Tibial nerve (tissue), 4 donors: ENCODE results near the gene TIMM13. TPM values are rescaled to one million over a fixed set of nuclear protein-coding genes. Genes with fewer than 3 reads are reported as not detected.
"Not testable (repeated sequence)": the region's sequence is repeated elsewhere in the genome, so short reads cannot be mapped to it uniquely, and the experiment has no call there.

Experiments used
- DNase-seq, 2 donors: peaks; one replicate each; pipeline ENCODE4 v3.0.0-alpha.2; 2019; ENCODE audit warnings: low spot score in 2 of 2
- H3K27ac ChIP-seq, 4 donors: fragments of 200-600 bp; sonication (generic) in 3 of 4; one replicate each; pipeline ENCODE4 v1.5.1; 2017 to 2019; ENCODE audit warnings: mild to moderate bottlenecking in 1 of 4
- H3K27me3 ChIP-seq, 2 donors: fragments of 200-600 bp; sonication (generic) in 1 of 2; one replicate each; pipeline versions ENCODE4 v1.5.1 to v1.6.0; 2017 to 2019
- H3K36me3 ChIP-seq, 3 donors: fragments of 200-600 bp; sonication (generic); one replicate each; pipeline ENCODE4 v1.5.1; 2018 to 2019
- H3K4me1 ChIP-seq, 4 donors: fragments of 200-600 bp; sonication (generic) in 3 of 4; one replicate each; pipeline ENCODE4 v1.5.1; 2017 to 2019
- H3K4me3 ChIP-seq, 4 donors: fragments of 200-600 bp; sonication (generic) in 3 of 4; one replicate each; pipeline ENCODE4 v1.5.1; 2017 to 2019; ENCODE audit warnings: mild to moderate bottlenecking in 1 of 4, moderate library complexity in 1 of 4
- H3K9me3 ChIP-seq, 4 donors: fragments of 200-600 bp; sonication (generic) in 3 of 4; one replicate each; pipeline ENCODE4 v1.5.1; 2017 to 2019
- EP300 ChIP-seq, 2 donors: sonication (generic); formaldehyde crosslinking; IDR thresholded peaks; one replicate each; pipeline ENCODE4 v1.6.1; 2017; ENCODE audit warnings: antibody characterized with exemption in 2 of 2, mild to moderate bottlenecking in 1 of 2
- POLR2A ChIP-seq, 2 donors: fragments of 450-650 bp; IDR thresholded peaks; one replicate each; pipeline ENCODE4 v1.6.1; 2017; ENCODE audit warnings: antibody characterized with exemption in 2 of 2, mild to moderate bottlenecking in 2 of 2, moderate library complexity in 2 of 2
- WGBS, 2 donors: methylation state at CpG; one replicate each; pipeline ENCODE4 v1.1.5; 2018; 5-methylcytosine and 5-hydroxymethylcytosine counted together
- total RNA-seq, 4 donors: library from RNA; depleted of rRNA; stranded (reverse); fragments of >200 nt; gene quantifications; one replicate each; pipeline ENCODE4 v1.1.0, GENCODE V29; 2016
- TF ChIP-seq, protein P1 (sequence below), 5 experiments: fragments of 200-600 bp in 3 of 5; fragments of 450-650 bp in 2 of 5; sonication (generic) in 3 of 5; IDR thresholded peaks; one replicate each; pipeline ENCODE4 v1.5.1; 2016 to 2019; ENCODE audit warnings: antibody characterized with exemption in 5 of 5, mild to moderate bottlenecking in 3 of 5, moderate library complexity in 2 of 5

Gene TIMM13
- total RNA-seq, 4 donors from 2014 or later, result 28.8 to 48.9 (median 32.3) TPM

DNA sequence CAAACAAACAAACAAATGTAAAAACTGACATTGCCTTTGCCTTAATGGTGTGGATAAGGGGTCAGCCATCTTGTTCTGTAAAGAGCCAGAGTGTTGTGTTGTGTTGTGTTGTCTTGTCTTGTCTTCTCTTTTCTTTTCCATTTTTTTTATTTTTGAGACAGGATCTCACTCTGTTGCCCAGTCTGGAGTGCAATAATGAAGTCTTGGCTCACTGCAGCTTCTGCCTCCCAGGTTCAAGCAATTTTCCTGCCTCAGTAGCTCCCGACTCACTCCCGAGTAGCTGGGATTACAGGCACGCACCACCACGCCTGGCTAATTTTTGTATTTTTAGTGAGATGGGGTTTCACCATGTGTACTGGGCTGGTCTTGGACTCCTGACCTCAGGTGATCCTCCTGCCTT is 27.8 kb downstream of the TIMM13 start:
- Histone ChIP-seq H3K36me3 (no peaks in the 10 kb centered on the region), H3K27ac (no peak overlapping the region), H3K9me3 (peaks cover 0 to 8% (median 0%) of the 10 kb centered on the region in 4 donors), H3K4me3 (no peak overlapping the region), H3K4me1 (no peaks in the 10 kb centered on the region), H3K27me3 (peaks cover 0 to 19% of the 10 kb centered on the region in 2 donors)
- 96 to 98% methylated on average over 4 of the region's 4 CpGs for WGBS, 2 donors
- TF ChIP-seq, protein P1, sequence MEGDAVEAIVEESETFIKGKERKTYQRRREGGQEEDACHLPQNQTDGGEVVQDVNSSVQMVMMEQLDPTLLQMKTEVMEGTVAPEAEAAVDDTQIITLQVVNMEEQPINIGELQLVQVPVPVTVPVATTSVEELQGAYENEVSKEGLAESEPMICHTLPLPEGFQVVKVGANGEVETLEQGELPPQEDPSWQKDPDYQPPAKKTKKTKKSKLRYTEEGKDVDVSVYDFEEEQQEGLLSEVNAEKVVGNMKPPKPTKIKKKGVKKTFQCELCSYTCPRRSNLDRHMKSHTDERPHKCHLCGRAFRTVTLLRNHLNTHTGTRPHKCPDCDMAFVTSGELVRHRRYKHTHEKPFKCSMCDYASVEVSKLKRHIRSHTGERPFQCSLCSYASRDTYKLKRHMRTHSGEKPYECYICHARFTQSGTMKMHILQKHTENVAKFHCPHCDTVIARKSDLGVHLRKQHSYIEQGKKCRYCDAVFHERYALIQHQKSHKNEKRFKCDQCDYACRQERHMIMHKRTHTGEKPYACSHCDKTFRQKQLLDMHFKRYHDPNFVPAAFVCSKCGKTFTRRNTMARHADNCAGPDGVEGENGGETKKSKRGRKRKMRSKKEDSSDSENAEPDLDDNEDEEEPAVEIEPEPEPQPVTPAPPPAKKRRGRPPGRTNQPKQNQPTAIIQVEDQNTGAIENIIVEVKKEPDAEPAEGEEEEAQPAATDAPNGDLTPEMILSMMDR (IDR thresholded peaks at IDR 0.05), result no peak
- TF ChIP-seq EP300 (IDR thresholded peaks at IDR 0.05) (no peak), POLR2A (IDR thresholded peaks at IDR 0.05) (no peak)
- DNase-seq, result no peak

- Histone ChIP-seq H3K4me3 (no peak overlapping the region), H3K27me3 (peaks cover 0 to 19% of the 10 kb centered on the region in 2 donors), H3K9me3 (peaks cover 0 to under 1% (median 0%) of the 10 kb centered on the region in 4 donors), H3K4me1 (no peaks in the 10 kb centered on the region), H3K27ac (no peak overlapping the region), H3K36me3 (no peaks in the 10 kb centered on the region)
- no peak for TF ChIP-seq EP300 (IDR thresholded peaks at IDR 0.05)
- TF ChIP-seq, protein P1 (IDR thresholded peaks at IDR 0.05), result no peak
- TF ChIP-seq POLR2A (IDR thresholded peaks at IDR 0.05), result no peak
- DNase-seq, result no peak
- WGBS, 2 donors, result 75 to 79% methylated on average over 14 of the region's 14 CpGs
Measured at GRCh38 chr19:2398735-2399305, 28.6 kb downstream of the TIMM13 start.

DNA sequence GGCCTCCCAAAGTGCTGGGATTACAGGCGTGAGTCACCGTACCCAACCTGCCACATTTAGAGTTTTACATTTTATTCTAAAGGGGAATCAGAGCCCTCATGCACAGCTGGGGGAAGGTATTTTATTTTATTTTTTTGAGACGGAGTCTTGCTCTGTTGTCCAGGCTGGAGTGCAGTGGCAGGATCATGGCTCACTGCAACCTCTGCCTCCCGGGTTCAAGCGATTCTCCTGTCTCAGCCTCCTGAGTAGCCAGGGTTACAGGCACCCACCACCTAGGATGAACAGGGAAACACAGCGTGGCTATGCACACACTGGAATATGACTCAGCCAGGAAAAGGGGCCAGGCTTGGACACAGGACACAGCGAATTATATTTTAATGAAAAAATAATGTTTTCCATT is 30.2 kb downstream of the TIMM13 start:
- not testable (repeated sequence) for H3K36me3 ChIP-seq, H3K4me3 ChIP-seq, H3K9me3 ChIP-seq, H3K27ac ChIP-seq, H3K4me1 ChIP-seq, DNase-seq
- peaks cover 0 to 19% of the 10 kb centered on the region in 2 donors for H3K27me3 ChIP-seq
- 88 to 96% methylated on average over 7 of the region's 7 CpGs for WGBS, 2 donors

- H3K4me1 ChIP-seq, H3K4me3 ChIP-seq, H3K36me3 ChIP-seq, DNase-seq, H3K9me3 ChIP-seq: not testable (repeated sequence)
- Histone ChIP-seq H3K27me3 (peaks cover 0 to 19% of the 10 kb centered on the region in 2 donors), H3K27ac (peak overlapping the region in 1 of 4 donors; percentile 4)
- WGBS, 2 donors, result 89 to 96% methylated on average over 18 of the region's 18 CpGs
Measured at GRCh38 chr19:2395293-2395829, 32.0 kb downstream of the TIMM13 start.

- Histone ChIP-seq H3K4me1 (no peaks in the 10 kb centered on the region), H3K9me3 (no peaks in the 10 kb centered on the region), H3K4me3 (peak overlapping the region in 1 of 4 donors; percentile 8), H3K36me3 (no peaks in the 10 kb centered on the region), H3K27ac (peak overlapping the region in 2 of 4 donors; percentile 4 to 36), H3K27me3 (peaks cover 0 to 19% of the 10 kb centered on the region in 2 donors)
- peak in 1 of 2 donors; percentile 10 for DNase-seq
- peak in 1 of 2 donors; percentile 22 for TF ChIP-seq EP300 (IDR thresholded peaks at IDR 0.05)
- TF ChIP-seq, protein P1 (IDR thresholded peaks at IDR 0.05), result no peak
- WGBS, 2 donors, result 63 to 69% methylated on average over 27 of the region's 27 CpGs
Measured at GRCh38 chr19:2394442-2395292, 32.7 kb downstream of the TIMM13 start.

DNA sequence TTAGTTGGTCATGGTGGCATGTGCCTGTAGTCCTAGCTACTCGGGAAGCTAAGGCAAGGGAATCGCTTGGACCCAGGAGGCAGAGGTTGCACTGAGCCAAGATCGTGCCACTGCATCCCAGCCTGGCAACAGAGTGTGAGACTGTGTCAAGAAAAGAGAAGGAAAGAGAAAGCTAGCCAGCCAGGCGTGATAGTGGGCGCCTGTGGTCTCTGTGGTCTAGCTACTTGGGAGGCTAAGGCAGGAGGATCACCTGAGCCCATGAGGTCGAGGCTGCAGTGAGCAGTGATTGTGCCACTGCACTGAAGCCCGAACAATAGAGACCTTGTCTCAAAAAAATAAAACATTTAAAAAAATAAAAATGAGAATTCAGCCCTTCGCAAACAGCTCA is 33.3 kb downstream of the TIMM13 start:
- no peak for DNase-seq
- Histone ChIP-seq H3K27me3 (peaks cover 0 to 19% of the 10 kb centered on the region in 2 donors), H3K36me3 (no peaks in the 10 kb centered on the region), H3K27ac (no peak overlapping the region), H3K4me3 (no peak overlapping the region), H3K4me1 (no peaks in the 10 kb centered on the region), H3K9me3 (no peaks in the 10 kb centered on the region)
- 60 to 67% methylated on average over 8 of the region's 8 CpGs for WGBS, 2 donors
- TF ChIP-seq, protein P1 (IDR thresholded peaks at IDR 0.05), result no peak
- TF ChIP-seq POLR2A (IDR thresholded peaks at IDR 0.05) (no peak), EP300 (IDR thresholded peaks at IDR 0.05) (no peak)

DNA sequence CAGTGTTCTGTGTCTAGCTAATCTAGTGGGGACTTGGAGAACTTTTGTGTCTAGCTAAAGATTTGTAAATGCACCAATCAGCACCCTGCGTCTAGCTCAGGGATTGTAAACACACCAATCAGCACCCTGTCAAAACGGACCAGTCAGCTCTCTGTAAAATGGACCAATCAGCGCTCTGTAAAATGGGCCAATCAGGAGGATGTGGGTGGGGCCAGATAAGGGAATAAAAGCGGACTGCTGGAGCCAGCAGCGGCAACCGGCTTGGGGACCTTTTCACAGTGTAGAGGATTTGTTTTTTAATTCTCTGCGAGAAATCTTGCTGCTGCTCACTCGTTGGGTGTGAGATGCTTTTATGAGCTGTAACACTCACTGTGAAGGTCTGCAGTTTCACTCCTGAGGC is 34.5 kb downstream of the TIMM13 start:
- H3K27me3 ChIP-seq, result peaks cover 0 to 19% of the 10 kb centered on the region in 2 donors
- WGBS, 2 donors, result 78 to 81% methylated on average over 8 of the region's 8 CpGs
- not testable (repeated sequence) for H3K27ac ChIP-seq, H3K36me3 ChIP-seq, H3K9me3 ChIP-seq, H3K4me1 ChIP-seq, H3K4me3 ChIP-seq, DNase-seq
